NCI-H748 treated with DMSO at 0.1 percent for 48 hours (cell line): ENCODE data around the gene TNNT2.

ENCODE experiments used
- DNase-seq: peaks from one replicate; lab custom pipeline; 2025; lab: John Stamatoyannopoulos, UW

The TNNT2 gene

DNA sequence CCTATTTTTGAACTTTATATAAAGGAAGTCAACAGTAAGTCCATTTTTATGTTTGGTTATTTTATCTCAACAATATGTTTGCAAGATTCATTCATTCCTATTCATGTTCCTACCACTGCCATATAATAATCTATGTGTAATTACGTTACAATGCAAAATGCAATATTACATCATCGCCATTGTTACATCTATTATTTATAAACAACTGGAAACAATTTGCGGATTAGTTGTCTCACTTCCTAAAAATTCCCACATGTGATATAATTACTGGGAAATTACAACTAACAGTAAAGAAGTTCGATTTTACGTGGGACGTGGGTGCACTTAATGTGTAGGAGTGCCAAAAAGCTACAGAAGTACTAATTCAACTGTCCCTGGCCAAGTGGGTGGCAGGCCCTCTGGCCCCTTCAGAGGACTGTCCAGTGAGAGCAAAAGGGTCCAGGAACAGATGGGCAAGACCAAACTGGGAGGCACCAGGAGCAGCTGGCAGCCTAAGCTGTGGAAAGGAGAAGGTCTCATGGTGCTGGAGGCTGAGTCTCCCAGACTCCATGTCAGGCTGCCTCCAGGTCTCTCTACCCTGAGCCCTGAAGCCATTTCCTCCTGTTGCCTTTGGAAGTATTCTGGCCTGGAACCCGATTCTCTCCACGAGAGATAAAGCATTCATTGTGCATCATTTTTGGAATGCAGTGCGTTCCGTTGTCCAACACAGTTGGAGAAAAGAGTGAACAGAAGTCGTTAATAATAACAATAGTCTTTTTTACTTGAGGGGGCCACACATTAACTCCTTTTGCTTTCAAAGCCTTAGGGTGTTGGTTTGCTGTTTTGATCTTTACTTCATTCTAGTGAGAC is 42.9 kb downstream of the TNNT2 start:
- DNase-seq, result no peak

DNA sequence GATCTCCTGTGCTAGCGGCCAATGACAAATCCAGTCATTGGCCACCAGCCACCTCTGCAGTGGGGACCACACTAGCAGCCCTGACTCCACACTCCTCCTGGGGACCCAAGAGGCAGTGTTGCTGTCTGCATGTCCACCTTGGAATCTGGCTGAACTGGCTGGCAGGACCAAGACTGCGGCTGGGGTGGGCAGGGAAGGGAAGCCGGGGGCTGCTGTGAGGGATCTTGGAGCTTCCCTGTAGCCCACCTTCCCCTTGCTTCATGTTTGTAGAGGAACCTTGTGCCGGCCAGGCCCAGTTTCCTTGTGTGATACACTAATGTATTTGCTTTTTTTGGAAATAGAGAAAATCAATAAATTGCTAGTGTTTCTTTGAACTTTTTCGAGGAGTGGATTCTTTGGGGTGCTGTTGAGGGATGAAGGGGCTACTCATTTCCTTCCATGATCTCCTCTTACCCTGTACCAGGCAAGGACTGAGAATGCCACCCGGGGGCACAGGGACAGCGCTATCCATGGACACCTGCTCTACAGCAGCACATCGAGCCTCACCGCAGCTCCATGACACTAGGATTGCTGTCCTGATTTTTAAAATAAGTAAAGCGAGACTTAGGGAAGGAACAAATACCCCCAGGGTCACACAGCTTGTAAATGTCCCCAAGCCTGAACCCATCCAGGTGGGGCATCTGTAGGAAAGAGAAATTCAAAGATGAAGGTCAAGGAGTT is 44.7 kb downstream of the TNNT2 start:
- no peak for DNase-seq

DNA sequence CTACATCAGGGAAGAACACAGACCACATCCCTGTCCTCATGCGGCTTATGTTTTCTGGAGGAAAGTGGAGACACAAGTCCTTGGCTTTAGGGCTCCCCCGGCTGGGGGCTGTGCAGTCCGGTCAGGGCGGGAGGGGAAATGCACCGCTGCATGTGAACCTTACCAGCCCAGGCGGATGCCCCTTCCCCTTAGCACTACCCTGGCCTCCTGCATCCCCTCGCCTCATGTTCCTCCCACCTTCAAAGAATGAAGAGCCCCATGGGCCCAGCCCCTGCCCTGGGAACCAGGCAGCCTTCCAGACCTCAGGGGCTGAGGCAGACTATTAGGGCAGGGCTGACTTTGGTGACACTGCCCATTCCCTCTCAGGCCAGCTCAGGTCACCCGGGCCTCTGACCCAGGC is 45.5 kb downstream of the TNNT2 start:
- DNase-seq, result no peak

DNA sequence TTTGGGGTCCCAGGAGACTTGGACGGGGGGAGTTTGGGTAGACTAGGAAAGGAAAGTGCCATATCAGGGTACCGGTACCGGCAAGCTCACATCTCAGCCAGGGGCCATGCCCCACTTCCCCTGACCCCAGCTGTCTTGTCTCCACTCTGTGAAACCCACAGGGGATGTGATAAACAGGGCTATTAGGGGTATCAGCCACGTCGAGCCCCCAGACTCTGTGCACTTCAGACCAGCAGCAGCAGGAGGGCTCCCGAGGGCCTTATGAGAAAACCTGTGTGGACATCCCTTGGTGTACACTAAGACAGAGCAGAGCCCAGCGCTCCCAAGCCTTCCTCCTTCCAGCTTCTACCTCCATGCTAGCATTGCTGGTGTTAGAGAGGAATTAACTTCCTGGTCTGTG is 46.3 kb downstream of the TNNT2 start:
- DNase-seq, result no peak

DNA sequence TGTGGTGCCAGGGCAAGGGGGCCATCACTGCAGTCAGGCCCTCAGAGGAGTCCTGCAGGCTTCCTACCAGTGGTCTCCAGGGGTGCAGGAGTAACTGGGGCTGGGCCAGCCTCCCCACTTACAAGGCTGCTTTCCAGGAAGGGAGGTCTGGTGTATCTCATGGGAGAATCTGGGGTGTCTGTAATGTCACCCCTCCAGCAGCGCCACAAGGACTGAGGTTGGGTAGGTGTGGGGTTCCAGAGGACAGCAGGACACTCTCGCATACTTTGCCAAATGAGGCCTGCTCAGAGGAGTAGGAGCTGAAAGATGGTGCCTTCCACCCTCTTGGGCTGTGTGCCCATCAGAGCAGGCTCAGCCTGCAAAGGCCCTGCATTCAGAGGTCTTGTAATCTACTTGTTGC is 46.9 kb downstream of the TNNT2 start:
- DNase-seq, result no peak

DNA sequence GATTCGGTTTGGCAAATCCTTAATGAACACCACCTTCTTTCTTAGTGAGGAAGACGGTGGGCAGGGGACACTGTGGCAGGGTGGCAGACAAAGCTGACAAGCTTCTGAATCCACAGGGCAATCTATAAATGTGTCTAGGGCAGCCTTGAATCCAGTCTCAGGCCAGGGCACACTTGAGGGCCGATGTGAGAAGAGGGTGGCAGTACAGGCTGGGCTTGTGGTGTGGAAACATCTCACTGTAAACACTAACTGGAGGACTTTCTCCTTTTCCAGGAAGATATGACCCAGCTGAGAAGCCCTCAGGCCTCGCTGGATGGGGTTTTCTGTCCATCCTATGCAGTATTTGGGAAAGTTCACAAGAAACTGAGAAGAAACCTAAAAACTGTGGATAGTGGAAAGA is 47.7 kb downstream of the TNNT2 start:
- DNase-seq, result no peak

DNA sequence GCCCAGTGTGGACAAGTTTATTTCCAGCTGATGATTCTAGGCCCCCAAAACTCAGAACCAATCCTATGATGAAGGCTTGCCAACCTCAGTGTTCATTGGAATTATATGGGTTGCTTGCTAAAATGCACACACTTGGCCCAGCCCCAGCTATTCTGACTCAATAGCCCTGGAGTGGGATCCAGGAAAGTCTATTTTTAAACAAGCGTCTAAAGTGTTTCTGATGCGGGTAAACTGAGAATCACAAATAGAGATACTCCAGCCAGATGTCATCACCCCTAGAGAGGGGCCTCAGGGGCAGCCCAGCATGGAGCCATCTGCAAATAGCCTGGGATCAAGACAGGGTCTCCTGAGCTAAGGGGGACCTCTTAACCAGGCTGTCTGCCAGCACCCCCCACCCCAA is 48.2 kb downstream of the TNNT2 start:
- DNase-seq, result no peak

DNA sequence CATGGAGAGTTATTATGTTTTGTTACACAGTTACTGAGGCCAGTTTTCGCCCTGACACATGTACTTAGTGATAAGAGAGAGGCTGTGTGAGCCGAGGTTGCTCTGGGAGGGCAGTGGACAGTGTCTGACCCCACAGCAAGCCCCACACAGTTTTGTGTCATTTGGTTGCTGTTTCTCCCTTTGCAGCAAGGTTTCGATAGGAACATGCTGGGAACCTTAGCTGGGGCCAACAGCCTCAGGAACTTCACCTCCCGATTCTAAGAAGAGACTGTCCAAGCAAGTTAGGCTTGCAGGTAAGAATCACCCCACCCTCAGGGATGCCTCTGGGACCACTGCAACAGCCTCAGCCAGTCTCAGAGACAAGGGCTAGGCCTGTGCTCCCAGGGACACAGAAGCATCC is 48.9 kb downstream of the TNNT2 start:
- no peak for DNase-seq

DNA sequence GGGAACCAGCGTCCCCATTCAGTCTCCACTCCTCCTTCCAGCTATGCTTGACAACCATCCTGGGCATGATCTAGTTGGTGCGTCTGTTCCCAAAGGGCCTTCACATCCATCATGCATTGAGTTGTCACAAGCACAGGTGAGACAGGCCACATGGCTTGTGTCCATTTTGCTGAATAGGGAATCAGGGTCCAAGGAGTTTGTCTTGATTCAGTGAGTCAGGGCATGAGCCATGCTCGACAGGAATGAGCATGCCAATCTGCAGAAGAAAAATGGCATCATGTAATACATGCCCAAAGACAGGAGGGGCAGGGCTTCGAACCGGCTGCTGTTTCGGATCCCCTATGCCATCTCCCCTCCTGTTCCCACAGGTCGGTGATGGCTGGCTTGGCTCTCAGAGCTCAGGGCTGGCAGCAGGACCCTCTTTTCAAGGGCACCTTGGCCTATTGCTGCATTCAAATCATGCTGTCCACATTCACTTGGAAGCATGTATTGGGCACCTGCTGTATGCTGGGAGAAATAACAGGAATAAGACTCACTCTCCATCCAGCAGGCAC is 49.7 kb downstream of the TNNT2 start:
- DNase-seq, result no peak

DNA sequence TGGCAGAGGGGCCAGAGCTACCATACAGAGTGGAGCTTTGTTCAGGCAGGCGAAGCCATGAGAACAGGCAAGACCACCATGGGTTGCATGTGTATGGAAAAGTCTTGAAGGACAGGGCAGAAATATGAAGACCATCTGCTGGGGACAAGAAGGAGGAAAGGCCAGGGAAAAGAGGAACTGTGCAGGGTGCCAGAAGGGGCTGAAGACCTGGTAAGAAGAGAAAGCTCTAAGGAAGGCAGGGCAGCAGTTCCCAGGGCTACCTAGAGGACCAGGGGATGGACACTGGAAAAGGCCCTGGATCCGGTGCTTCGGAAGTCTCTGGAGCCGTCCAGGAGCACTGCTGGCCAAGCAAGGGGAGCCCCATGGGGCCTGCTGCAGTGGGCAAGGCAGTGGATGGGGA is 50.8 kb downstream of the TNNT2 start:
- no peak for DNase-seq

DNA sequence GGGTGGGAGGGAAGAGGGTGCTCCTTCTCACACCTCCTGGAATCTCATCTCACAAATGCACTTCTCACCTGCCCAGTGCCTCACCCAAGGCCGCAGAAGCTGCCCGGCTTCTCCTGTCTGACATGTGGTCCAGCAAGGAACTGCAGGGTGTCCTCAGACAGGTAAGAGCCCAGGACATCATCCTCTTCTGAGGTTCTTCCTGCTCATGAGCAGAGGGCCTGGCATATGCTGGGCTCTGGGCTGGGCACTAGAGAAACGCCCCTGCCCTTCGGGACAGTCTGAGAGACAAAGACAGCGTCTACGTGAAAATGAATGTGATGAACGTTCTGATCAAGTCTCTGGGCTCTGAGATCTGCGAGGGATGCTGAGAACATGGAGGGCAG is 51.8 kb downstream of the TNNT2 start:
- no peak for DNase-seq

DNA sequence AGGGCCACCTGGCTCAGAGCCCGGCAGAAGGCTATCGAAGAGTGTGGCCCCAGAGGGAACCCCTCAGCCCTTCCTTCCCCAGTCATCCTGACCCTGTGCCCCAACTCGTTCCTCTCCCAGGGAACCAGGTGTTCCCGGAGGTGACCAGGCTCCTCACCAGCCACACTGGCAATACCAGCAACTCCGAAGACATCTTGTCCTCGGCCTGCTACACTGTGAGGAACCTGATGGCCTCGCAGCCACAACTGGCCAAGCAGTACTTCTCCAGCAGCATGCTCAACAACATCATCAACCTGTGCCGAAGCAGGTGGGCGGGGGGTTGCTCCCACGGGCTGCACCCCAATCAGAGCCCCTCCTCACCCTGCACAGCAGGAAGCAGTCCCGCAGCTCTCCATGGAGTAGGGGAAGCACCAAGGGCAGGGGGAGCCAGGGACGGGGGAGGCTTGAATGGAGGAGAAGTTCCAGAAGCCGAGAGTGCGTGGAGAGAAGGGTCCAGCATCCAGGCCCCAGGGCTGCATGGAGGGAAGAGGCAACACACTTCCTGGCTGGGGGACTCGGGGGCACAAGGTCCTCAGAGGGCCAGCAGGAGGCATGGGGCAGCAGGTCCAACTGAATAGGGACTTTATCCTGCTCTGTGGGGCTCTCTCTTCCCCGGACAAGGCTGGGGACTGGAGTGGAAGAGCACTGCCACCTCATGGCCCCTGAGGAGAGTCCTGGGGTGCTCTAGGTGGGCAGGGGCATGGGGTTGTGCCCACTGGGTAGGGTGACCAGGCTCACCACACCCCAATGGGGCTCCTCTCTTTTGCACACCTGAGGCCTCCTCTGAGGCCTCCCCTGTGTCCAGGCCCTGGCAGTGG is 52.4 kb downstream of the TNNT2 start:
- DNase-seq, result no peak

DNA sequence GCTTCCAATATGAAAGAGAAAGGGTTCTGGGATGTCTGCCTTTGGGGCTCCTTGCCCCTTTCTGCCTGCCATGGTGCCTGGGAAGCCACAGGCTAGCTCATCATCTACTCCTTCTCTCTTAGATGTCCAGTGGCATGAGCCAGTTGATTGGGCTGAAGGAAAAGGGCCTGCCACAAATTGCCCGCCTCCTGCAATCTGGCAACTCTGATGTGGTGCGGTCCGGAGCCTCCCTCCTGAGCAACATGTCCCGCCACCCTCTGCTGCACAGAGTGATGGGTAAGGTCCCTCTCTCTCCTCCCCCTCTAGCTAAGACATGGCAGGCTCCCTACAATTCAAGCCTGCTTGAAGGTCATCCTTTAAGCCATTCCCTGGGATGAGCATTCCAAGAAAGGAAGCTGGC is 53.2 kb downstream of the TNNT2 start:
- no peak for DNase-seq

DNA sequence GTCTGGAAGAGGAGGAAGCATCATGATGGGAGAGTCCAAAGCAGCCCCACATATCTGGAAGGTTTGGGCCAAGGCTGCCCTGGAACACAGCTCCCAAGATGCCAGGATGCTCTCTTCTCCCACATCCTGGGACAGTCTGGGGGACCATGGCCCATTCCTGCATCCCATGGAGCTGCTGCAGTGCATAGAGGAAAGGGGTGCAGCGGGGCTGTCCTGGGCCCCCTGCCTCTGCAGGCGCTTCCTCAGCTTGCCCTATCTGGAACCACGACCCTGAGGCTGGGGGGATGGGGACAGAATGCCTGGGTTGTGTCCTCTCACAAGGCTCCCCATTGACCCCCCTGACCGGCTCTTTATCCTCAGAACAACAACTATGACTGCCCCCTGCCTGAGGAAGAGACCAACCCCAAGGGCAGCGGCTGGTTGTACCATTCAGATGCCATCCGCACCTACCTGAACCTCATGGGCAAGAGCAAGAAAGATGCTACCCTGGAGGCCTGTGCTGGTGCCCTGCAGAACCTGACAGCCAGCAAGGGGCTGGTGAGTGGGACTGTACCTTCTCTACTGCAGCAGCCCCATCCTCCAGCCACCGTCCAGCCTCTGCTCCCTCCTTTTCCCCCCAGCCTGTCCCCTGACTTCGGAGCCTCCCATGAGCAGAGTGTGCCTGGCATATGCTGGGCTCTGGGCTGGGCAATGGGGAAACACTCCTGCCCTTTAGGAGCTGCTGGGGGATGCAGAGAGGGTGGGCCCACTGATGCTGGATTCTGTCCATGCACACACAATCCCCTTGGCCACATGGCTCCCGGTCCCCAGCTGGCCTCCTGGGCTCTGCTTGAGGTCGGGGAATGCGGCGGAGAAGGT is 54.6 kb downstream of the TNNT2 start:
- no peak for DNase-seq

DNA sequence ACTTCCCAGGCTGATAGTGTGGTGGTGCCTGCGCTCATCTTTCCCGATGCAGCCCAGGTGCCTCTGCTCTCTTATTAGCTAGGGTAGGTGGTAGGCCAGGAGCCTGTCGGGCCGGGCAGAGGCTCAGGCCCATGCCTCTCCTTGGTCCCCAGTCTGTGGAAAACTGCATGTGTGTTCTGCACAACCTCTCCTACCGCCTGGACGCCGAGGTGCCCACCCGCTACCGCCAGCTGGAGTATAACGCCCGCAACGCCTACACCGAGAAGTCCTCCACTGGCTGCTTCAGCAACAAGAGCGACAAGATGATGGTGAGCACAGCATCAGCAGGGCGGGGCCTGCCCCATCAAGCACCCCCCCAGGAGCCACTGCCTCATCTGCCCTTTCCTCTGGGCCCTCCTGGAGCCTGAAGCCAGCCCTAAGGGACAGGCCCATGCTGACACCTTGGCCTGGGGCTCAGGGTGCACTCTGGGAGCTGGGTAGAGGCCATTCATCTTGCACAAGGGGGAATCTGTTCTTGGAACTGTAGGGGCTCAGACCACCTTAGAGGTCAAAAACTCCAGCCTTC is 55.6 kb downstream of the TNNT2 start:
- no peak for DNase-seq

DNA sequence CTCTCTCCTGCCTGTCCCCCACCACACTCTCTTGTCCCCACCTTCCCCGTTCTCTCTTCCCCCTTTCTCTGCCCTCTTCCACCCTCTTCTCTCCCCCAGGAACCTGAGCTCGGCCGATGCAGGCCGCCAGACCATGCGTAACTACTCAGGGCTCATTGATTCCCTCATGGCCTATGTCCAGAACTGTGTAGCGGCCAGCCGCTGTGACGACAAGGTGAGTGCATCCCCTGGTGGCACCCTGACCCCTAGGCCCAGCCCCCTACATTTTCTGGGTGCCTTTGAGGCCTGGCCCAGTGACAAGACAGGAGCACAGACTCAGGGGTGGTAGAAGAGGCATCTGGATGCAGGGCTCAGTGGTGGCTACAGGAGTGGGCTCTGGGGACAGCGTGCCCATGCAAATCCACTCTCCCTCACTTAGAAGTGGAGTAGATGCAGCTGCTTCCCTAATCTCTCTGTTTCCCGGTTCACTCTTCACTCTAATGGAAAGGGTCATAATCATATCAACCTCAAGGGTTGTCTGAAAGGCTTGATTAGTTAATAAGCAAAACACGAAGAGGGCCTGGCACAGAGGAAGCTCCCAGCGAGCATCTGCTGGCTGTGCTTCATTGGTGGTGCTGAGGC is 57.2 kb downstream of the TNNT2 start:
- no peak for DNase-seq

DNA sequence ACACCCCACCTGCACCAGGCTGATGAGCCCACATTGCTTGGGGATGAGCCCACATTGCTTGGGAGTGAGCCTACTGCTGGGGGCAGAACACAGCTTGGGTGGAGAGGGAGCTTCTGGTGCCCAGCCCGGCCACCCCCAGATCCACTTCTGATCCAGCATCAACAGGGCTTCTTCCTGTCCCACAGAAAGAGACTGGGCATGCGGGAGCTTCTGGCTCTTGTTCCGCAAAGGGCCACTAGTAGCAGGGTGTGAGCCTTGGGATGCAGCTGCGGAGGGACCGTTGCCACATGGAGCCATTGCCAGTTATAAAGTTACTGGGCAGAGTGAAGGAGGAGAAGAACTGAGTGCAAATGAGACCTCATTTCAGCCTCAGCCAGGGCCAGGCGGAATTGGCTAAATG is 57.8 kb downstream of the TNNT2 start:
- DNase-seq, result no peak

DNA sequence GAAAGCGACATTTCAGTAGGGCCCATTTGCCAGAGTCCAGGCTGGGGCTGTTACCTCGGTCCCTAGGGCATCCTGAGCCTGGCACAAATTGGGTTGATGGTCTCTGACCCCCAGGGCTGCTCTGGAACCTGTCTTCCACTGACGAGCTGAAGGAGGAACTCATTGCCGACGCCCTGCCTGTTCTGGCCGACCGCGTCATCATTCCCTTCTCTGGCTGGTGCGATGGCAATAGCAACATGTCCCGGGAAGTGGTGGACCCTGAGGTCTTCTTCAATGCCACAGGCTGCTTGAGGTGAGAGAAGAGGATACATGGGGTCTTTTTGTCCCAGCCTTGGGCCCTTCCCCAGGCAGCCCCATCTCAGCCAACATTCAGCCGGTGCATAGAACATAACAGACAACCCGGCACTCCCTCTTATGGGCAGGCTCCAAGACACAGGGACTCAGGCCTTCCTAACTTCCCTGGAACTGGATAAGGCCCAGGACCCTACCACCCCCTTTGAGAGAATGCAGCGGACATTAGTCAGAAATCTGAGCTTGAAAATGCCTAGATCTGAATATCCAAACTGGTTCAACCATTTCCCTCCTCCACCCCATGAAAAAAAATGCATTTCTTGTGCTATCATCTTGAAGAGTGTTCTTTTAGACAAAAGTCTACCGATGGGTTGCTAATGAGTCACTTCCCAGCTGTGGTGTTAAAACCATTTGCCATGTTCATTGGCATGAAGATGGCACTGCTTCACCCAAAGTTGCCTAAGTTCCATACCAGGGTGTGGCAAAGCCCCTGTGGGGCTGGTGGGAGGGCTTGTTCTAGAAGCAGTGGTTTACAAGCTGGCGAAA is 58.8 kb downstream of the TNNT2 start:
- no peak for DNase-seq

DNA sequence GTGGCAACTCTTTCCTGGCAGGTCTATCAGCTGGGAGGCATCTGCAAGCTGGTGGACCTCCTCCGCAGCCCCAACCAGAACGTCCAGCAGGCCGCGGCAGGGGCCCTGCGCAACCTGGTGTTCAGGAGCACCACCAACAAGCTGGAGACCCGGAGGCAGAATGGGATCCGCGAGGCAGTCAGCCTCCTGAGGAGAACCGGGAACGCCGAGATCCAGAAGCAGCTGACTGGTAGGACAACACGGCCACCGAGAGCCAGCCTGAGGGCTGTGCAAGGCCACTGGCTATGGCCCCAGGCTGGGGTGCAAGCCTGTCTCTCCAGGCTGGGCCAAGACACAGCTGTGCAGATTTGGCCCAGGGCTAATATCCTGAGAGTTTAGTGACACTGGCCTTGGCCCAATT is 59.9 kb downstream of the TNNT2 start:
- no peak for DNase-seq

DNA sequence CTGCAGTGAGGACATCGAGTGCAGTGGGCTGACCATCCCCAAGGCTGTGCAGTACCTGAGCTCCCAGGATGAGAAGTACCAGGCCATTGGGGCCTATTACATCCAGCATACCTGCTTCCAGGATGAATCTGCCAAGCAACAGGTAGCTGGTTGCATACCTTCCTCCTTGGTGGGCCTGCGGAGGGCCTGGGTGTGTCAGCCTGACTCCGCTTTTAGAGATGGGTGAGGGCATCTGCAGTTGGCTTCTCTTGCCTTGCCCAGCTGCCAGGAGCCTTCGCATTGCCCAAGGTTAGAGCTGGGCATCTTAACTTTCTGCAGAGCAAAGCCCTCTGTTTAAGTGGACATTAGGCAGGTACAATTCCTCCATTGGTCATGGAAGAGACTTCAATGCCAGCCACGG is 60.9 kb downstream of the TNNT2 start:
- no peak for DNase-seq
